ENCODE data around the gene POP7. TPM values are rescaled to one million over a fixed set of nuclear protein-coding genes. Genes with fewer than 3 reads are reported as not detected.

Gene POP7
- total and polyA plus RNA-seq, 3 donors from 2014 or later, result 21.6 to 39.4 (median 33.6) TPM

GRCh38 chr7:100682991-100683658, 22.8 kb upstream of the POP7 start:
- TF ChIP-seq POLR2A (IDR thresholded peaks at IDR 0.05), result no peak
- TF ChIP-seq, protein P1, sequence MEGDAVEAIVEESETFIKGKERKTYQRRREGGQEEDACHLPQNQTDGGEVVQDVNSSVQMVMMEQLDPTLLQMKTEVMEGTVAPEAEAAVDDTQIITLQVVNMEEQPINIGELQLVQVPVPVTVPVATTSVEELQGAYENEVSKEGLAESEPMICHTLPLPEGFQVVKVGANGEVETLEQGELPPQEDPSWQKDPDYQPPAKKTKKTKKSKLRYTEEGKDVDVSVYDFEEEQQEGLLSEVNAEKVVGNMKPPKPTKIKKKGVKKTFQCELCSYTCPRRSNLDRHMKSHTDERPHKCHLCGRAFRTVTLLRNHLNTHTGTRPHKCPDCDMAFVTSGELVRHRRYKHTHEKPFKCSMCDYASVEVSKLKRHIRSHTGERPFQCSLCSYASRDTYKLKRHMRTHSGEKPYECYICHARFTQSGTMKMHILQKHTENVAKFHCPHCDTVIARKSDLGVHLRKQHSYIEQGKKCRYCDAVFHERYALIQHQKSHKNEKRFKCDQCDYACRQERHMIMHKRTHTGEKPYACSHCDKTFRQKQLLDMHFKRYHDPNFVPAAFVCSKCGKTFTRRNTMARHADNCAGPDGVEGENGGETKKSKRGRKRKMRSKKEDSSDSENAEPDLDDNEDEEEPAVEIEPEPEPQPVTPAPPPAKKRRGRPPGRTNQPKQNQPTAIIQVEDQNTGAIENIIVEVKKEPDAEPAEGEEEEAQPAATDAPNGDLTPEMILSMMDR (IDR thresholded peaks at IDR 0.05), result no peak
- peaks cover 32% of the 10 kb centered on the region for H3K4me1 ChIP-seq
- no peak overlapping the region for H3K27ac ChIP-seq
- intact Hi-C loops (cut with DNase I; ENCODE audit: low total_unique reads), result no loop called here
- H3K4me3 ChIP-seq, result no peak overlapping the region
- H3K36me3 ChIP-seq (ENCODE audit: low read depth, missing control alignments), result no peaks in the 10 kb centered on the region
- no peaks in the 10 kb centered on the region for H3K27me3 ChIP-seq
- no peak for DNase-seq
- 83 to 91% methylated on average over 11 to 28 of the region's 28 CpGs for WGBS, 2 donors
- H3K9me3 ChIP-seq, result no peaks in the 10 kb centered on the region

DNA sequence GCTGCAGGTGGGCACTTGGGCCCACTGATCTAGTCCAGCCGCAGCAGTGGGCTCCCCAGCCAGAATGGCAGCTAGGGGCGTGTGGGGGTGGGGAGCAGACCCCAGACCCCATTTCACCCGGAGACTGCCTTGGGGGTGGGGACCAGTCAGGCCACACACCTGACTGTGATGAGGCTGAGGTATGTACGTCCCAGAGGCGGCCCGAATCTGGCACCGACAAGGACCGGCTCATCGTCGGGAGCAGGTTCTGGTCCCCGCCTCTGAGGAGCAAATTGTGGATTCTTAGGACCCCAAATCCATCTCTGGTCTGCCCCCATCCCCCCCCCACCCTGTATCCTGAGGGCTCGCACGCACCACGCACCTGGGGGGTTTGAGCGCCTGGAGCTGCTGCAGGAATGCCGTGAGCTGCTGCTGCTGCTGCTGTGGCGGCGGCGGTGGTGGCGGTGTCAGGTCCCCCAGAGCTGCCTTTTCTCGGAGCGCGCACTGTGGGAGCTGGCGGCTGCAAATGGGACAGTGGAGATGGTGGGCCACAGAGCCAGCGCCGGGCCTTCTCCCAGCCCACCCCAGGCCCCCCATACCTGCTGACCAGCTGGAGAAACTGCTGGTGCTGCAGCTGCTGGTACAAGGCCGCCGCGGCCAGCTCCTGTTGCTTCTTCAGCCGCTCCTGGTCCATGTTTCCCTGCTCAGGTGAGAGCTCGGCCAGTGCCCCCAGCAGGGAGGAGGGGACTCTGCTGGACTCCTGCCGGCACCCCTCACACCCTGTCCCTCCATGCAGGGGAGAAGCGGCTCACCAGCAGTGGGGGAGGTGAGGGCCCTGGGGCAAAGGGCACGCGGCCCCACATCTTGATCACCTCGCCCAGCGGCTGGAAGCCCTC, 22.0 kb upstream of the POP7 start:
- intact Hi-C loops (cut with DNase I; ENCODE audit: low total_unique reads), result no loop called here
- no peak overlapping the region for H3K27ac ChIP-seq
- TF ChIP-seq, protein P1 (IDR thresholded peaks at IDR 0.05), result no peak
- no peak for TF ChIP-seq POLR2A (IDR thresholded peaks at IDR 0.05)
- no peaks in the 10 kb centered on the region for H3K27me3 ChIP-seq
- H3K4me1 ChIP-seq, result peaks cover 39% of the 10 kb centered on the region
- DNase-seq, result no peak
- no peaks in the 10 kb centered on the region for H3K9me3 ChIP-seq
- H3K36me3 ChIP-seq (ENCODE audit: low read depth, missing control alignments), result no peaks in the 10 kb centered on the region
- 93 to 97% methylated on average over 26 to 37 of the region's 37 CpGs for WGBS, 2 donors
- H3K4me3 ChIP-seq, result no peak overlapping the region

- H3K27ac ChIP-seq, result no peak overlapping the region
- H3K36me3 ChIP-seq (ENCODE audit: low read depth, missing control alignments), result no peaks in the 10 kb centered on the region
- 84 to 96% methylated on average over 5 to 16 of the region's 16 CpGs for WGBS, 2 donors
- no peaks in the 10 kb centered on the region for H3K9me3 ChIP-seq
- no peaks in the 10 kb centered on the region for H3K27me3 ChIP-seq
- TF ChIP-seq POLR2A (IDR thresholded peaks at IDR 0.05), result no peak
- TF ChIP-seq, protein P1 (IDR thresholded peaks at IDR 0.05), result no peak
- no peak overlapping the region for H3K4me3 ChIP-seq
- intact Hi-C loops (cut with DNase I; ENCODE audit: low total_unique reads), result no loop called here
- H3K4me1 ChIP-seq, result peaks cover 33% of the 10 kb centered on the region
- no peak for DNase-seq
Observed at GRCh38 chr7:100684534-100685042, 21.3 kb upstream of the POP7 start.

DNA sequence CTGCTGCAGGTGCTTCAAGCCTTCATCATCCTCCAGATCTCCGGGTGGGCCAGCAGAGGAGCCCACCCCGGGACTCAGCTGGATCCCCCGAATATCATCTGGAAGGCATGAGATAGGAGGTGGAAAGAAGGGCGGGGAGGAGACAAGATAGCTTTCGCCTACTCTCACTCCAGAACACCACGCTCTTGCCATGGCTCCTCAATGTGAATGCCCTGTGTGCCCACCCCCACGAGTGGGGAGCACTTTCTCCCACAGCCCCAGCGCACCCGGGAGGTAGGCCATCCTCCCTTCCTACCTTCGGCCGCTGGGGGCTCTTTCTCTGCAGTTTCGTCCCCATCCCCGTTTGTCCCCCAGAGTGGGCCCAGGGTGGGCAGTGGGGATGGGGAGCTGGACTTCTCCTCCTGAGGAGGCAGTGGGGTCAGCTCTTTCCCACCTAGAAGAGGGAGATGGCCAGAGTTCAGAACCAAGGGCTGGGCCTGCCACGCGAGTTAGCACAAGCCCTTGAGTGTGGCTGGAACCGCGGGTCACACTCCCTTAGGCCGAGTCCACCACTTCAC, 20.8 kb upstream of the POP7 start:
- Histone ChIP-seq H3K27me3 (no peaks in the 10 kb centered on the region), H3K9me3 (no peaks in the 10 kb centered on the region), H3K4me1 (peaks cover 29% of the 10 kb centered on the region), H3K36me3 (ENCODE audit: low read depth, missing control alignments) (no peaks in the 10 kb centered on the region), H3K4me3 (no peak overlapping the region), H3K27ac (no peak overlapping the region)
- WGBS, 2 donors, result 88 to 94% methylated on average over 14 to 15 of the region's 18 CpGs
- DNase-seq, result no peak
- intact Hi-C loops (cut with DNase I; ENCODE audit: low total_unique reads), result no loop called here
- TF ChIP-seq, protein P1 (IDR thresholded peaks at IDR 0.05), result no peak
- no peak for TF ChIP-seq POLR2A (IDR thresholded peaks at IDR 0.05)
